Measurements from ENCODE around the gene AOC2. TPM values are rescaled to one million over a fixed set of nuclear protein-coding genes. Genes with fewer than 3 reads are reported as not detected.
"Not testable (repeated sequence)": the region's sequence is repeated elsewhere in the genome, so short reads cannot be mapped to it uniquely, and the experiment has no call there.

AOC2 gene
- total and polyA plus RNA-seq, 8 donors = 1.7 to 3.1 (median 2.6) TPM

GRCh38 chr17:42871647-42872046 lies 27.3 kb downstream of the AOC2 start:
- Histone ChIP-seq H3K9me3 (peaks cover 0 to 6% of the 10 kb centered on the region in 2 donors), H3K27me3 (no peaks in the 10 kb centered on the region), H3K4me3 (no peak overlapping the region), H3K27ac (no peak overlapping the region), H3K36me3 (no peaks in the 10 kb centered on the region), H3K4me1 (no peaks in the 10 kb centered on the region)
- no peak for TF ChIP-seq CTCF (IDR thresholded peaks at IDR 0.05)
- ATAC-seq (no peak), DNase-seq (no peak)
- intact Hi-C loops (cut with DNase I) = no loop called here

DNA sequence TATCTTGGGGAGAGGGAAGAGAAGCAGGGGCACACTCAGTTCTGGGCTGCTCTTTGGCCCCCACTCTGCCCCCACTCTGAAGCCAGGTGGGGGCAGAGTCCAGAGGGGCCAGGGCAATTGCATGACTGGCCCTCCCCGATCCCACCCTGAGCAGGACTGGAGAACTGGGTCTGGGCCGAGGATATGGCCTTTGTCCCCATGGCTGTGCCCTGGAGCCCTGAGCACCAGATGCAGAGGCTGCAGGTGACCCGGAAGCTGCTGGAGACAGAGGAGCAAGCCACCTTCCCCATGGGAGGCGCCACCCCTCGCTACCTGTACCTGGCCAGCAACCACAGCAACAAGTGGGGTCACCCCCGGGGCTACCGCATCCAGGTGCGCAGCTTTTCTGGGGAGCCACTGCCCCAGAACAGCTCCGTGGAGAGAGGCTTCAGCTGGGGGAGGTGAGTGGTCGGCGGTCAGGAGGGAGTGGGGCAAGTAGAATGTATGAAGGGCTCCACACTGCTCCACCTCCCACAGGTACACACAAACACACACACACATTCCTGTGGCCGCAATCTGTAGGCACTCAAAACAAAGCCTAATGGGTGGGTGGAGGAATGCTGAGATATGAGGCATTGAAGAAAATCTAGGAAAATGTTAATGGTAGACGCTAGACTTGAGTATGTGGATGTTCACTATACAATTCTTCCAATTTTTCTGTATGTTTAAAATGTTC lies 28.0 kb downstream of the AOC2 start:
- DNase-seq (no peak), ATAC-seq (no peak)
- H3K4me3 ChIP-seq = no peak overlapping the region
- H3K27me3 ChIP-seq = no peaks in the 10 kb centered on the region
- peaks cover 0 to 6% of the 10 kb centered on the region in 2 donors for H3K9me3 ChIP-seq
- no peak for TF ChIP-seq CTCF (IDR thresholded peaks at IDR 0.05)
- intact Hi-C loops (cut with DNase I) = no loop called here
- H3K36me3 ChIP-seq = no peaks in the 10 kb centered on the region
- no peaks in the 10 kb centered on the region for H3K4me1 ChIP-seq
- no peak overlapping the region for H3K27ac ChIP-seq

GRCh38 chr17:42873315-42873714 lies 28.9 kb downstream of the AOC2 start:
- peaks cover 0 to 6% of the 10 kb centered on the region in 2 donors for H3K9me3 ChIP-seq
- H3K4me3 ChIP-seq = no peak overlapping the region
- no peaks in the 10 kb centered on the region for H3K36me3 ChIP-seq
- DNase-seq (no peak), ATAC-seq (no peak)
- no peaks in the 10 kb centered on the region for H3K4me1 ChIP-seq
- no peak overlapping the region for H3K27ac ChIP-seq
- H3K27me3 ChIP-seq = no peaks in the 10 kb centered on the region
- intact Hi-C loops (cut with DNase I) = no loop called here
- TF ChIP-seq CTCF (IDR thresholded peaks at IDR 0.05) = no peak

DNA sequence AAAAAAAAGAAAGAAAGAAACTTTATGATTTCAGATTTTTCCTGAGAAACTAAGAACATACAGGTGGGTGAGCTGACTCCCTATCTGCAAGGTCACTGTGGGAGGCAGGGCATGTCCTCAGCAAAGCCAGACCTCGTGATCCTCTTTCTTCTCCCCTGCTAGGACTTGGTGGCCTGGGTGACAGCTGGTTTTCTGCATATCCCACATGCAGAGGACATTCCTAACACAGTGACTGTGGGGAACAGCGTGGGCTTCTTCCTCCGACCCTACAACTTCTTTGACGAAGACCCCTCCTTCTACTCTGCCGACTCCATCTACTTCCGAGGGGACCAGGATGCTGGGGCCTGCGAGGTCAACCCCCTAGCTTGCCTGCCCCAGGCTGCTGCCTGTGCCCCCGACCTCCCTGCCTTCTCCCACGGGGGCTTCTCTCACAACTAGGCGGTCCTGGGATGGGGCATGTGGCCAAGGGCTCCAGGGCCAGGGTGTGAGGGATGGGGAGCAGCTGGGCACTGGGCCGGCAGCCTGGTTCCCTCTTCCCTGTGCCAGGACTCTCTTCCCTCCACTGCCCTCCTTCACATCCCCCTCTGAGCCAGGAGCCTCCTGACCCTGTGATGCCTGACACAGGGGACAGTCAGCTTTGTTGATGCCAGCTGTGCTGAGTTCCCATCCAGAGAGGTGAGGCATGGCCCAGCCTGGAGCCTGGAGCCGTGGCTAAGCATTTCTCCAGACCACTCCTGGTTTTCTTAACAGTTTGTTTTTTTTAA lies 29.7 kb downstream of the AOC2 start:
- ATAC-seq; intact Hi-C loops (cut with DNase I); H3K27ac ChIP-seq; H3K4me1 ChIP-seq; H3K9me3 ChIP-seq; H3K36me3 ChIP-seq; H3K27me3 ChIP-seq; H3K4me3 ChIP-seq: not testable (repeated sequence)
- peak in 2 of 4 donors; percentile 71 to 72 for DNase-seq

DNA sequence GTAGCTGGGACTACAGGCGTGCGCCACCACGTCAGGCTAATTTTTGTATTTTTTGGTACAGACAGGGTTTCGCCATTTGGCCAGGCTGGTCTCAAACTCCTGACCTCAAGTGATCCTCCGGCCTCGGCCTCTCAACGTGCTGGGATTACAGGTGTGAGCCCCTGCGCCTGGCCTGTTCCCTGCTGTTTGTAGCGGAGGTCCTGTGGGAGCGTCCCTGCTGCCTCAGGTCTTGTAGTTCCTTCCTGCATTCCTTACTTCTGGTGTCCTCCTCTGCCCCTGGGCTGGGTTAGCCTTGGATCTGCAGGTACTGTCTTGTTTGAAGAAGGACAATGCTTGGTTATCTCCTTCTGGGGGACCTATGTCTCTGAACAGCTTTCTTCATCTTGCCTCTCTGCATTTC lies 32.7 kb downstream of the AOC2 start:
- Histone ChIP-seq H3K4me1 (no peaks in the 10 kb centered on the region), H3K27ac (no peak overlapping the region), H3K27me3 (no peaks in the 10 kb centered on the region), H3K36me3 (no peaks in the 10 kb centered on the region), H3K9me3 (no peaks in the 10 kb centered on the region), H3K4me3 (no peak overlapping the region)
- intact Hi-C loops (cut with DNase I) = no loop called here
- TF ChIP-seq CTCF (IDR thresholded peaks at IDR 0.05) = no peak
- DNase-seq = no peak
- no peak for ATAC-seq
